Adrenal gland (tissue), 12 donors: ENCODE measurements around the gene MTMR11. TPM values are rescaled to one million over a fixed set of nuclear protein-coding genes. Genes with fewer than 3 reads are reported as not detected.
"Not testable (repeated sequence)": the region's sequence is repeated elsewhere in the genome, so short reads cannot be mapped to it uniquely, and the experiment has no call there.

Experiments
- DNase-seq, 7 donors: peaks; one replicate each; pipeline ENCODE4 v3.0.0-alpha.2; 2019 to 2020
- H3K27ac ChIP-seq, 5 donors: fragments of 200-600 bp; sonication (generic) in 4 of 5; 1 replicate in 3 of 5; 2 replicates in 2 of 5; pipeline versions ENCODE4 v1.5.1 to v1.8.0; 2016 to 2020; ENCODE audit warnings: mild to moderate bottlenecking in 1 of 5
- H3K27me3 ChIP-seq: fragments of 200-600 bp; 2 replicates; pipeline ENCODE4 v1.8.0; 2021
- H3K36me3 ChIP-seq, 2 donors: fragments of 200-600 bp; replicated peaks in 1 of 2; 1 replicate in 1 of 2; 2 replicates in 1 of 2; pipeline versions ENCODE4 v1.5.1 to v1.8.0; 2018 to 2022
- H3K4me1 ChIP-seq, 2 donors: fragments of 200-600 bp; replicated peaks in 1 of 2; 1 replicate in 1 of 2; 2 replicates in 1 of 2; pipeline versions ENCODE4 v1.5.1 to v1.8.0; 2018 to 2021
- H3K4me3 ChIP-seq, 4 donors: fragments of 200-600 bp; sonication (generic) in 3 of 4; one replicate each; pipeline ENCODE4 v1.5.1; 2016 to 2018
- H3K9me3 ChIP-seq, 3 donors: fragments of 200-600 bp; sonication (generic) in 1 of 3; replicated peaks in 1 of 3; 1 replicate in 2 of 3; 2 replicates in 1 of 3; pipeline versions ENCODE4 v1.5.1 to v1.8.0; 2016 to 2021
- POLR2A ChIP-seq, 2 donors: fragments of 450-650 bp; IDR thresholded peaks; one replicate each; pipeline ENCODE4 v1.6.1; 2017; ENCODE audit warnings: antibody characterized with exemption in 2 of 2, mild to moderate bottlenecking in 2 of 2, moderate library complexity in 1 of 2
- WGBS, 4 donors: extraction: QIAGEN DNeasy Blood & Tissue Kit in 2 of 4; methylation state at CpG; one replicate each; pipeline versions ENCODE4 v1.1.5 to v1.1.7; 2013 to 2017; 5-methylcytosine and 5-hydroxymethylcytosine counted together
- intact Hi-C, 2 donors: fragments of 100-400 bp; cut with DNase I; formaldehyde crosslinking; loops; one replicate each; pipeline versions ENCODE4 v1.14.1 to v1.15.0; 2022 to 2023
- polyA plus RNA-seq, 3 donors: library from polyadenylated mRNA; stranded (reverse); fragments of 200-250 nt in 2 of 3; fragments of 350-450 nt in 1 of 3; fragmentation: Illumina TruSeq in 1 of 3; extraction: RNeasy Lipid Tissue Mini Kit (QIAGEN cat#74804) in 1 of 3; gene quantifications; one replicate each; pipeline ENCODE4 v1.2.3, GENCODE V29; 2013 to 2014
- total RNA-seq, 9 donors: library from RNA; depleted of rRNA in 4 of 9; stranded (reverse); fragments of >200 nt in 4 of 9; fragments of 120-200 nt in 1 of 9; fragmentation: NEBNext Ultra II Directional in 1 of 9; extraction: Animal tissue kit (Norgen Biotek cat#: 25700) in 1 of 9; gene quantifications; one replicate each; pipeline versions ENCODE4 v1.1.0 to v1.2.4, GENCODE V29; 2013 to 2023
- TF ChIP-seq, protein P1 (sequence below), 6 experiments: fragments of 450-650 bp in 4 of 6; fragments of 200-600 bp in 2 of 6; sonication (generic) in 1 of 6; IDR thresholded peaks; 1 replicate in 5 of 6; 2 replicates in 1 of 6; pipeline versions ENCODE4 v1.5.1 to v1.8.0; 2016 to 2021; ENCODE audit warnings: antibody characterized with exemption in 6 of 6, mild to moderate bottlenecking in 2 of 6, moderate library complexity in 1 of 6
- donor health status: healthy with polysubstance abuse.
- donor health status: Bipolar disorder and iron deficiency.
- donor health status: DM: yes; HTN: yes; CAD: no.
- donor health status: DM: no; HTN: no; CAD: no.
- donor health status: DM: no; HTN: no; CAD: no.
- donor health status: DM: yes; HTN: yes; CAD: no.

The MTMR11 gene
- total and polyA plus RNA-seq, 12 donors = 14.5 to 70.6 (median 46.4) TPM

- H3K27ac ChIP-seq = no peak overlapping the region
- intact Hi-C loops = no loop called here
- peaks cover 0 to 43% of the 10 kb centered on the region in 2 donors for H3K36me3 ChIP-seq
- no peak for DNase-seq
- no peaks in the 10 kb centered on the region for H3K27me3 ChIP-seq
- H3K4me3 ChIP-seq = no peak overlapping the region
- H3K4me1 ChIP-seq = peaks cover 16 to 26% of the 10 kb centered on the region in 2 donors
- no peaks in the 10 kb centered on the region for H3K9me3 ChIP-seq
- WGBS, 4 donors = 51 to 66% (median 57%) methylated on average over 3 of the region's 3 CpGs
- no peak for TF ChIP-seq POLR2A (IDR thresholded peaks at IDR 0.05)
- TF ChIP-seq, protein P1, sequence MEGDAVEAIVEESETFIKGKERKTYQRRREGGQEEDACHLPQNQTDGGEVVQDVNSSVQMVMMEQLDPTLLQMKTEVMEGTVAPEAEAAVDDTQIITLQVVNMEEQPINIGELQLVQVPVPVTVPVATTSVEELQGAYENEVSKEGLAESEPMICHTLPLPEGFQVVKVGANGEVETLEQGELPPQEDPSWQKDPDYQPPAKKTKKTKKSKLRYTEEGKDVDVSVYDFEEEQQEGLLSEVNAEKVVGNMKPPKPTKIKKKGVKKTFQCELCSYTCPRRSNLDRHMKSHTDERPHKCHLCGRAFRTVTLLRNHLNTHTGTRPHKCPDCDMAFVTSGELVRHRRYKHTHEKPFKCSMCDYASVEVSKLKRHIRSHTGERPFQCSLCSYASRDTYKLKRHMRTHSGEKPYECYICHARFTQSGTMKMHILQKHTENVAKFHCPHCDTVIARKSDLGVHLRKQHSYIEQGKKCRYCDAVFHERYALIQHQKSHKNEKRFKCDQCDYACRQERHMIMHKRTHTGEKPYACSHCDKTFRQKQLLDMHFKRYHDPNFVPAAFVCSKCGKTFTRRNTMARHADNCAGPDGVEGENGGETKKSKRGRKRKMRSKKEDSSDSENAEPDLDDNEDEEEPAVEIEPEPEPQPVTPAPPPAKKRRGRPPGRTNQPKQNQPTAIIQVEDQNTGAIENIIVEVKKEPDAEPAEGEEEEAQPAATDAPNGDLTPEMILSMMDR (IDR thresholded peaks at IDR 0.05) = no peak
Observed at GRCh38 chr1:149942885-149943284, 6.2 kb upstream of the MTMR11 start.

- WGBS, 4 donors = 34 to 41% (median 36%) methylated on average over 5 of the region's 5 CpGs
- peaks cover 0 to 36% of the 10 kb centered on the region in 2 donors for H3K36me3 ChIP-seq
- peak in 2 of 7 donors; percentile 50 to 54 for DNase-seq
- TF ChIP-seq POLR2A (IDR thresholded peaks at IDR 0.05) = no peak
- TF ChIP-seq, protein P1 (IDR thresholded peaks at IDR 0.05) = peak in 3 of 6 experiments; percentile 8 to 28 (median 14)
- H3K4me1 ChIP-seq = peaks cover 23 to 33% of the 10 kb centered on the region in 2 donors
- H3K9me3 ChIP-seq = no peaks in the 10 kb centered on the region
- no peaks in the 10 kb centered on the region for H3K27me3 ChIP-seq
- H3K4me3 ChIP-seq = no peak overlapping the region
- intact Hi-C loops = no loop called here
- H3K27ac ChIP-seq = peak overlapping the region in 2 of 5 donors; percentile 11 to 19
Observed at GRCh38 chr1:149942207-149942606, 5.5 kb upstream of the MTMR11 start.

DNA sequence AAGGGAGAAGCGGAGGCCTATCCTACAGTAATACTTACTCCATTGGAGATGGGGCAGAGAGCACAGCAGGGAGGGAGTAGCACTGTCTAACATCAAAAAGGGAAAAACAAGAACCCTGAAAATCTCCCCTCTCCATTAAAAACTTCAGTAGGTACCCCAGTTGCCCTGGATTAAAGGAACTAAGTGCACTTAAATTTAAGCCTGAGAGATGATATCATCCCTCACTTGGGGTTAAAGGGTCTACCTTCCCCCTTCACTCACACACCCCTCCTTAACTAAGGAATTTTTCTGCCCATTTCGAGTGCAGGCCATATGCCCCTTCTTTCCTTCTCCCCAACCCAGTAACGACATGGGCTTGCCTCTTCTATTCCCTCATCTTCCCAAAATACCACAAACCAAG is 3.7 kb upstream of the MTMR11 start:
- 90 to 96% (median 91%) methylated on average over 3 of the region's 3 CpGs for WGBS, 4 donors
- TF ChIP-seq POLR2A (IDR thresholded peaks at IDR 0.05) = no peak
- TF ChIP-seq, protein P1 (IDR thresholded peaks at IDR 0.05) = no peak
- Histone ChIP-seq H3K36me3 (peaks cover 0 to 19% of the 10 kb centered on the region in 2 donors), H3K27me3 (no peaks in the 10 kb centered on the region), H3K9me3 (no peaks in the 10 kb centered on the region), H3K4me3 (no peak overlapping the region), H3K4me1 (peaks cover 32 to 46% of the 10 kb centered on the region in 2 donors), H3K27ac (peak overlapping the region in 3 of 5 donors; percentile 2 to 92 (median 80))
- DNase-seq = no peak
- intact Hi-C loops = no loop called here

- H3K27me3 ChIP-seq, H3K36me3 ChIP-seq, intact Hi-C loops, H3K9me3 ChIP-seq, DNase-seq: not testable (repeated sequence)
- H3K4me3 ChIP-seq = peak overlapping the region in 1 of 4 donors; percentile 42
- H3K4me1 ChIP-seq = peaks cover 33 to 52% of the 10 kb centered on the region in 2 donors
- H3K27ac ChIP-seq = peak overlapping the region; percentile 62 to 92 (median 80)
- WGBS, 4 donors = 25 to 34% (median 31%) methylated on average over 12 to 13 of the region's 13 CpGs
Observed at GRCh38 chr1:149938668-149939003, 2.0 kb upstream of the MTMR11 start.

- TF ChIP-seq, protein P1 (IDR thresholded peaks at IDR 0.05) = no peak
- TF ChIP-seq POLR2A (IDR thresholded peaks at IDR 0.05) = no peak
- peaks cover 33 to 52% of the 10 kb centered on the region in 2 donors for H3K4me1 ChIP-seq
- H3K27ac ChIP-seq = peak overlapping the region; percentile 19 to 92 (median 61)
- no peaks in the 10 kb centered on the region for H3K9me3 ChIP-seq
- no peaks in the 10 kb centered on the region for H3K27me3 ChIP-seq
- peaks cover 0 to 5% of the 10 kb centered on the region in 2 donors for H3K36me3 ChIP-seq
- peak overlapping the region in 1 of 4 donors; percentile 62 for H3K4me3 ChIP-seq
- DNase-seq = peak in 1 of 7 donors; percentile 52
- intact Hi-C loops = no loop called here
Observed at GRCh38 chr1:149937759-149938158, 1.1 kb upstream of the MTMR11 start.
